Thoracic aorta (tissue), 2 donors: ENCODE measurements around the gene TPMT. TPM values are rescaled to one million over a fixed set of nuclear protein-coding genes. Genes with fewer than 3 reads are reported as not detected.
A peak's percentile ranks its signal among the peaks of the same experiment; 100 is the strongest.

Experiments used
- ATAC-seq: fragments of 150-250 bp; one replicate; pipeline ENCODE4 v1.8.0; 2017; ENCODE audit warnings: low read depth; ENCODE audit not compliant: insufficient number of reproducible peaks, low FRiP score
- DNase-seq: peaks from one replicate; pipeline ENCODE4 v3.0.0-alpha.2; 2020; ENCODE audit warnings: low spot score
- H3K27ac ChIP-seq, 2 donors: fragments of 200-600 bp; sonication (generic); 1 replicate in 1 of 2; 2 replicates in 1 of 2; pipeline ENCODE4 v1.5.1; 2016; ENCODE audit warnings: mild to moderate bottlenecking in 2 of 2, moderate library complexity in 2 of 2
- H3K27me3 ChIP-seq: fragments of 200-600 bp; sonication (generic); replicated peaks from 2 replicates; pipeline ENCODE4 v1.6.0; 2016; ENCODE audit warnings: mild to moderate bottlenecking; ENCODE audit not compliant: insufficient read depth
- H3K36me3 ChIP-seq: fragments of 200-600 bp; sonication (generic); one replicate; pipeline ENCODE4 v1.5.1; 2016
- H3K4me1 ChIP-seq, 2 donors: fragments of 200-600 bp; sonication (generic); 1 replicate in 1 of 2; 2 replicates in 1 of 2; pipeline versions ENCODE4 v1.5.1 to v1.6.0; 2016; ENCODE audit warnings: low read depth in 2 of 2, mild to moderate bottlenecking in 1 of 2; ENCODE audit not compliant: control insufficient read depth in 1 of 2
- H3K4me3 ChIP-seq: fragments of 200-600 bp; sonication (generic); 2 replicates; pipeline ENCODE4 v1.5.1; 2016; ENCODE audit warnings: mild to moderate bottlenecking
- H3K9me3 ChIP-seq: fragments of 200-600 bp; sonication (generic); 2 replicates; pipeline ENCODE4 v1.5.1; 2016
- CTCF ChIP-seq: fragments of 200-600 bp; sonication (generic); IDR thresholded peaks from one replicate; pipeline ENCODE4 v1.5.1; 2019; ENCODE audit warnings: antibody characterized with exemption
- total RNA-seq, 2 donors: library from RNA; depleted of rRNA; stranded (reverse); fragments of >200 nt; gene quantifications; one replicate each; pipeline versions ENCODE4 v1.1.0 to v1.2.3, GENCODE V29; 2016

Gene TPMT
- total RNA-seq, 2 donors from 2014 or later, result 5.0 to 5.5 TPM

DNA sequence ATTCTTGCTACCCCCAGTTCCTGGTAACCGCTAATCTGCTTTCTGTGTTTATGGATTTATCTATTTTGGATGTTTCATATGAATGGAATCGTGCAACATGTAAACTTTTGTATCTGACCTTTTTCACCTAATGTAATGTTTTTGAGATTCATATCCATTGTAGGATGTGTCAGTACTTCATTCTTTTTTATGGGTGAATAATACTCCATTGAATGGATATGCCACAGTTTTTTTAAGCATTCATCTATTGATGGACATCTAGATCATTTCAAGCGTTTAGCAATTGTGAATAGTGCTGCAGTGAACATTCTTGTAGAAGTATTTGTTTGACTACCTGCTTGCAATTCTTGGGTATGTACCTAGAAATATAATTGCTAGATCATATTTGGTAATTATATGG, 13.4 kb upstream of the TPMT start:
- no peak for DNase-seq
- no peaks in the 10 kb centered on the region for H3K4me1 ChIP-seq

DNA sequence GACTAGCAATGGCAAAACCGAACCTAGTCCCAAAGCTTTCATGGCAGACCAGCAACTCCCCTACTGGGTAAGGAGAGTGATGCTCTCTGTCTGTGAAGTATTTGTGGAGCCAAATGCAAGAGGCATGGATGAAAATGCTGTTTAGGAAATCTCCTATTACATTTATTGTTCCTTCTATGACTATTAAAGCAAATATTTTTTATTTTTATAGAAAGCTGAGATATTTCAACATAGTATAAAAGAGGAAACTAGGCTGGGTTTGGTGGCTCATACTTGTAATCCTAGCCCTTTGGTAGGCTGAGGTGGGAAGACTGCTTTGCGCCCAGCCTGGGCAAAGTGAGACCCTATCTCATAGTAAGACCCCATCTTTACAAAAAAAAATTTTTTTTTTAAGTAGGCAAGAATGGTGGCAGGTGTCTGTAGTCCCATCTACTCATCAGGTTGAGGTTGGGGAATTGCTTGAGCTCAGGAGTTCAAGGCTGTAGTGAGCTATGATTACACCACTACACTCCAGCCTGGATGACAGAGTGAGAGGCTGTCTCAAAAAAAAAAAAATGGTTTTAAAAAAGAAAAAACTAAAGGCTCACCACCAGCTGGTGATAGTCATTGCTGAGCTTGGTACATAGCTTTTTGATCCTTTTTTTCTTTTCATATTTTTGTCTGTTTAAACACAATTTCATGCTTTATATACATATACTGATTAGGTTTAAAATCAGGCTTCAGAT, 11.6 kb upstream of the TPMT start:
- Histone ChIP-seq H3K27me3 (no peaks in the 10 kb centered on the region), H3K9me3 (no peaks in the 10 kb centered on the region), H3K4me1 (no peaks in the 10 kb centered on the region), H3K4me3 (no peak overlapping the region), H3K36me3 (peaks cover 21% of the 10 kb centered on the region), H3K27ac (no peak overlapping the region)
- no peak for DNase-seq
- ATAC-seq, result peak; percentile 65
- TF ChIP-seq CTCF, result no peak

More for the DNA sequence above, 13.4 kb upstream of the TPMT start:
- no peak overlapping the region for H3K27ac ChIP-seq
- no peaks in the 10 kb centered on the region for H3K9me3 ChIP-seq
- H3K36me3 ChIP-seq, result peaks cover 19% of the 10 kb centered on the region
- ATAC-seq, result no peak
- H3K27me3 ChIP-seq, result no peaks in the 10 kb centered on the region
- no peak overlapping the region for H3K4me3 ChIP-seq
- TF ChIP-seq CTCF, result no peak

DNA sequence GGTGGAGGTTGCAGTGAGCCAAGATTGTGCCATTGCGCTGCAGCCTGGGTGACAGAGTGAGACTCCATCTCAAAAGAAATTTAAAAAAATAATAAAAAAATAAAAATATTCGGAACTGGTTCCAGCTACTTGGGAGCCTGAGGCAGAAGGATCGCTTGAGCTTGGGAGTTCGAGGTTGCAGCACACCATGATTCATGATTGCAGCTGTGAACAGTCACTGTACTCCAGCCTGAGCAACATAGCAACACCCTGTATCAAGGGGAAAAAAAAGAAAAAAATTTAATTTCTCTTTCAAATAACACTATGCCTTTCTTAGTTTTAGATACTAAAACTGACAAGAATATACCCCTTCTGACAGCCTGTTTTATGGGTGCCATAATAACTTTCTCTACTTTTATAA, 10.9 kb upstream of the TPMT start:
- Histone ChIP-seq H3K9me3 (no peaks in the 10 kb centered on the region), H3K27ac (no peak overlapping the region), H3K27me3 (no peaks in the 10 kb centered on the region), H3K4me1 (no peaks in the 10 kb centered on the region), H3K4me3 (no peak overlapping the region), H3K36me3 (peaks cover 21% of the 10 kb centered on the region)
- DNase-seq (no peak), ATAC-seq (no peak)
- TF ChIP-seq CTCF, result no peak

GRCh38 chr6:18162401-18162800, 7.5 kb upstream of the TPMT start:
- H3K4me3 ChIP-seq, result no peak overlapping the region
- no peaks in the 10 kb centered on the region for H3K4me1 ChIP-seq
- no peak for TF ChIP-seq CTCF
- H3K27me3 ChIP-seq, result no peaks in the 10 kb centered on the region
- no peak for ATAC-seq
- no peaks in the 10 kb centered on the region for H3K9me3 ChIP-seq
- DNase-seq, result no peak
- H3K36me3 ChIP-seq, result peaks cover 11% of the 10 kb centered on the region
- no peak overlapping the region for H3K27ac ChIP-seq

- H3K9me3 ChIP-seq, result no peaks in the 10 kb centered on the region
- H3K27ac ChIP-seq, result no peak overlapping the region
- H3K36me3 ChIP-seq, result peaks cover 5% of the 10 kb centered on the region
- DNase-seq (no peak), ATAC-seq (no peak)
- no peak overlapping the region for H3K4me3 ChIP-seq
- peaks cover 0 to under 1% of the 10 kb centered on the region in 2 donors for H3K4me1 ChIP-seq
- no peaks in the 10 kb centered on the region for H3K27me3 ChIP-seq
- TF ChIP-seq CTCF, result no peak
Measured at GRCh38 chr6:18161431-18161830, 6.6 kb upstream of the TPMT start.
